Measurements from ENCODE around the gene ZNF688.
"Not testable (repeated sequence)": the region's sequence is repeated elsewhere in the genome, so short reads cannot be mapped to it uniquely, and the experiment has no call there.

Gene ZNF688

DNA sequence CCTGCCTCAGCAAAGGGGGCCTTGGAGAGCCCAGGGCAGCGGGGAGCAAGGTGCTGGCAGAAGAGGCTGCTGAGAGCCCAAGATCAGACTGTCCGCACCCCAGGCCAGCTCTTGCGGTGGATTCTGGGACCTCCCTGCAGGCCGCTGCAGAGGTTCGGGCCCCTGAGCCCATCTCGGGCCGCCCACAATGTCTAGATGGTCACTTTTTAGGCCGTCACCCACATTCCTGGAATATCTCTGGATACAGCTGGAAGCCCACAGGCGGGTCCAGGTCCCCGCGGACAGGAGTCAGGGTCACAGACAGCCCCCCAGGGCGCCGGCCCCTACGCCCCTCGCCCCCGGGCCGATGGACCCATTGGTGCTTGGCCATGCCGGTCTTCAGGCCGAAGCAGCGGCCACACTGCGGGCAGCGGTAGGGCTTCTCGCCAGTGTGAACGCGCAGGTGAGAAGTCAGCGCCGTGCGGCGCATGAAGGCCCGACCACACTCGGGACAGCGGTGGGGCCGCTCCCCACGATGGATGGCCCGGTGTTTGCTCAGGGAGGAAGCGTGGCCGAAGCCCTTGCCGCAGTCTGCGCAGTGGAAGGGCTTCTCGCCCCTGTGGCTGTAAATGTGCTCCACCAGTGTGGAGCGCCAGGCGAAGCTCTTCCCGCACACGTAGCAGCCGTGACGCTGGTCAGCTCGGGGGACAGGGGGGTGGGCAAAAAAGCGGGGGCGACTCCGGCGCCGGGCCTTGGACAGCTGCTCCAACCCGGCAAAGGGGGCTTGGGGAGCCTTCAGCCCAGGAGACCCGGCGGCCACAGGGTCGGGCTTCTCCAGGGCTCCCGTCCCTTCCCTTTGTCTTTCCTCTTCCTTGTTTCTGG lies 39.0 kb downstream of the ZNF688 start:
- DNase-seq, result no peak

DNA sequence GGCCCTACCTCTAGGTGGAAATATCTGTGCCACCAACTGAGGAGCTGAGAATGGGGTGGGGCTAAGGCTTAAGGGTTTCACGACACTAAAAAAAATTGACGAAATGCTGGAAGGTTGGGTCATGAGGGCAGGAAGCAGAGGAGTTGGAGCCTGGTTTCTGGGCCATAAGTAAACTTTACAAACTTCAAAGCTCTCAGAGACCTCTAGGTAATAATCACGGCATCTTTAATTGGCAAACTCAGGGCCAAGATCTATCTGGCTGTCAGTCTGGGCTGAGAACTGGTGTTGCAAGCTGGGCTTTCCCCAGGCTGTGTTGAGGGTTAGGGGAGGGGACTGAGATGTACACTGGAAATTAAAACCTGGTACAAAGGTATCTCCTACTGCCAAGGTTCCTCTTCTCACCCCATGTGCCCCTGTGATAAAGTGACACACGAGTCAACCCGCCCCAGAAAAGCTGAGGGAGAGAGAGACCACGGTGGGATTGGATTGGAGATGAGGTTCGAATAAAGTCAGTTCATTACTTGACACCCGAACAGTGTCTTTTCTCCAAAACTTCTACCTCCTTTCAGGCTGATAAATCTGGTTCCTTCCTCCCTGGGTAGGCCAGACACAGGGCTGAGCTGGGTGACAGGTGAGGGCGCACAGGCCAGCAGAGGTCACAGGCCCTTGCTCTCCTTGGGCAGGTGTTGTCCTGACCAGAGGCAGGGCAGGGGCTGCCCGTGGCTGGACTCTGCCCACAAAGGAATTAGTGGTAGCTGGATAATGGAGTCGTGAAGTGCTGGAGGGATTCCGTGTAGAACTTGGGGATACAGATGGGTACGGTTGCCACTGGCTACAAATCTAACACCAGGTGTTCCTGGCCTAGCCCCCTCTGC lies 41.1 kb downstream of the ZNF688 start:
- DNase-seq, result no peak

DNA sequence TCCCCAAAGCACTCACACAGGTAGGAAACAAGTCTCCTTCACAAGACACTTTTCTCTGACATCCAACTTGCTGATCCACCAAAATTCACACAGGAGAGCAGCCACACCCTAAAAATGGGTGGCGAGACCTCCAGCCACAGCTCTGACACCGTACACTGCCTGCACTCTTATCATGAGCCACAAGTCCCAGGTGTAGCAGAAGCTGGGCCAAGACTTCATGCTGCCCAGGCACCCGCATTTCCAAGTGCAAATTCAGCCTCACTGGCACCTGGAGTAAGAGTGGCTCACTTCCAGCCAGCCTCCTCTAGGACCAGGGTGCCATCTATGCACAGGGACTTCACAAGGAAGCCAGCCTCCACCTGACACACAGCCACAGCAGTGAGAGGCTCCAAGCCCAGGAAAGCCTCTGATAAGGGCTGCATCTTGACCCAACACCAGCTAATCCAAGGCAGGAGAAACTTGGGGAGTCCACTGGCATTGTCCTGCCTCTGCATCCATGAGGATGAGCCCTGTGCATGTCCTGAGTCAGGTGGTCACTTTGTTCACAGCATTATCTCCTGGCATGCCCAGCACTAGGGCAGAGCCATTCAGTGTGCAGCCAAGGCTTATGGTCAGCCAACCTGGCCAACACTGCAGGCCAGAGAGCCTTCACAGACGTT lies 42.6 kb downstream of the ZNF688 start:
- DNase-seq, result no peak

DNA sequence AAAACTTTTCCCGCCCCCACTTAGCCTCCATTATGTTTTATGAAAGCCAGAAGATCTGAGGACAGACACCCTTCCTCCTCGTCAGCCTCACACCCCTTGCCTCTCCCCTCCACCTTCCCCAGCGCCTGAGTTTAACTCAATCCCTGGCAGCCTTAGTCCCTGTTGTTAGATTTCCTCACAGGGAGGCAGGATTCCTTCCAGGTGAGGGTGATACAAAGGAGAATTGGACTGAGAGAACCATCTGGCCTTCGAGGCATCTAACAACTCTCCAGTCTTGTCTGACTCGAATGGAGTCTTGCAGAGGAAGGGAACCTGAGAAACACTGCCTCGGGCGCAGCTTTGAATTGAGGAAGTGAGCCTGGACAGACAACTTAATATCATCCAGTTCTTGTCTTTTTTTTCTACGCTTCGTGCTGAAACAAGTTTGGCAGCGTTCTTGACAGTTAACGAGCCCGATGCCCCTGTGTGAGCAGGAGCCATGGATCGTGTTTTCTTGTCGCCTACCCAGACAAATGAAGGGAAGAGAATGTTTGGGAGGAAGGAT lies 43.8 kb downstream of the ZNF688 start:
- peak; percentile 81 for DNase-seq

DNA sequence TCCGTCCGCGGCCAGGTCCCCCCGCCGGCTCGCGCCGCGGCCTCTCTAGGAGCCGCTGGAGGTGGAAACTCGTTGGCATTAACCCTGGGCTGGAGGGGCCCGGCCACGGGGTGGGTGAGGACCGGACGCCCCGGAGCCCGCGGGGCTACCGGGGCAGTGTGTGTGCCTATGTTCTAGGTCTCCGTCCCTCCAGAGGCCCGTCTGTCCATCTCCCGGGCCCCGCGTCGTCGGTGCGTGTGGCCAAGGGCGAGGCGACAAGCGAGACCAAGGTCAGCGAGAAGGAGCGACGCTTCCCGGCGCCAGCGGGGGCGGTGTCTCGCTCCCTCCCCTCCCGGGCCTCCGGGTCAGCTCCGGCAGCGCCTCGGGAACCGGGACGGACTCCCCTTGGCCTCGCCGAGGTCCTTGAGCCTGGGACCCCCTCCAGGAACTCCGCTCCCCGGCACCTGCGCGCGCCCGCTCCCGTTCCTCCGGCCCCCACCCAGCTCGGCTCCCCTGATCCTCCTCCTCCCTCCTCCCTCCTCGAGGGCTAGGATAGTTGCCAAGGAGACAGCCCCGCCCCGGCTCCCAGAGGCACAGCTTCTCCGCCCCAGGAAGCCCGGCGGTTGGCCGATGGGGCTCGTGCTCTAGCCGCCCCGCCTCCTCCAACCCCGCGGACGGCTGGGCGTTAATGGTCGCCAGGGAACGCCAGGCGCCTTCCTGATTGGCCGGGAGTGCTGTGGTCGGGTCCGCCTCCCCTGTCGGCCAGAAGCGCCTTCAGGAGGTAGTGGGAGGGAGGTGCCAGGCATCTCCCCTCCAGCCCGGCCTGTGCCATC lies 44.5 kb downstream of the ZNF688 start:
- DNase-seq, result peak; percentile 95

DNA sequence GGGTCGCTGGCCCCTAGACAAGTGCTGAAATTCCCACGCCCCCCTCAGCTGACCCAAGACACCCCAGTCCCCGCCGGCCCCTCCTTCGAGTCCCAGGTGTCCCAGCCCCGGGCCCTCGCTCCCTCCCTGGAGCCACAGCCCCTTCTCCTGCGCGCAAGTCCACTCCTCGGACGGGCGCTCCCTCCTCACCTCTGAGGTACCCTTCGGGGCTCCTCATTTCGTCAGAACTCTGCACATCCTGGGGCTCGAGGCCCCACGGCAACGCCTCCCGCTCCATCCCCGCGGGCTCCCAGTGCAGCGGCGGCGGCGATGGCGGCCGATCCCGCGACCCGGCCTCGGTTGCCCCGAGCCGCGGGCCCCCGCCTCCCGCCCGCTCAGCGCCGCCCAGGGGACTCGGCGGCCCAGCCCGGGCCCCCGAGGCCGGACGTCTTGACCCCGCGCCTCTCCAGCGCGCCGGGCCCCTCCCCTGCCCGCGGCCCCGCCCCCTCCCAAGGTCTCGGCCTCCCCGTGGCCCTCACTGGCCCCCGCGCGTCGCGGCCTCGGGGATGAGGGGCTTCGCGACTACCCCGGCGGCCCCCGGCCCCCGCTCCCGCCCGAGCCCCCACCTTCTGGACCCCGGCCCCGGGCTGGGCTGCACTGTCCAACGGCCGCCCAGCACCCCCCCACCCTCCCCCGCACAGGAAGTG lies 45.2 kb downstream of the ZNF688 start, which contains the start of gene ZNF768:
TSS of gene ZNF768 (minus strand) at position 430 of the 686 bp plus-strand sequence. CDS start at position 277, 153 bp downstream.
- no peak for DNase-seq

DNA sequence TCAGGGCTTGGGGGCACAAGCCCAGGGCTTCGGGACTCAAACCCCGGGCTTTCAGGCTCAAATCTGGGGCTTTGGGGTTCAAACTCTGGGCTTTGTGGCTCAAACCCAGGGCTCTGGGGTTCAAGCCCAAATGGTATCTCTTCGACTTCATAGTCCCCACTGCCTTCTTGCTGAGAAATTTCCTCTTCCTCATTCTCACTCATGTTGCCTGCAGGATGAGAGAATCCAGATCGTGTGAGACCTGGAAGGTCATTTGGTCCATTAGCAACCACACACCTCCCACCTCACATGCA lies 45.7 kb downstream of the ZNF688 start:
- DNase-seq, result no peak

DNA sequence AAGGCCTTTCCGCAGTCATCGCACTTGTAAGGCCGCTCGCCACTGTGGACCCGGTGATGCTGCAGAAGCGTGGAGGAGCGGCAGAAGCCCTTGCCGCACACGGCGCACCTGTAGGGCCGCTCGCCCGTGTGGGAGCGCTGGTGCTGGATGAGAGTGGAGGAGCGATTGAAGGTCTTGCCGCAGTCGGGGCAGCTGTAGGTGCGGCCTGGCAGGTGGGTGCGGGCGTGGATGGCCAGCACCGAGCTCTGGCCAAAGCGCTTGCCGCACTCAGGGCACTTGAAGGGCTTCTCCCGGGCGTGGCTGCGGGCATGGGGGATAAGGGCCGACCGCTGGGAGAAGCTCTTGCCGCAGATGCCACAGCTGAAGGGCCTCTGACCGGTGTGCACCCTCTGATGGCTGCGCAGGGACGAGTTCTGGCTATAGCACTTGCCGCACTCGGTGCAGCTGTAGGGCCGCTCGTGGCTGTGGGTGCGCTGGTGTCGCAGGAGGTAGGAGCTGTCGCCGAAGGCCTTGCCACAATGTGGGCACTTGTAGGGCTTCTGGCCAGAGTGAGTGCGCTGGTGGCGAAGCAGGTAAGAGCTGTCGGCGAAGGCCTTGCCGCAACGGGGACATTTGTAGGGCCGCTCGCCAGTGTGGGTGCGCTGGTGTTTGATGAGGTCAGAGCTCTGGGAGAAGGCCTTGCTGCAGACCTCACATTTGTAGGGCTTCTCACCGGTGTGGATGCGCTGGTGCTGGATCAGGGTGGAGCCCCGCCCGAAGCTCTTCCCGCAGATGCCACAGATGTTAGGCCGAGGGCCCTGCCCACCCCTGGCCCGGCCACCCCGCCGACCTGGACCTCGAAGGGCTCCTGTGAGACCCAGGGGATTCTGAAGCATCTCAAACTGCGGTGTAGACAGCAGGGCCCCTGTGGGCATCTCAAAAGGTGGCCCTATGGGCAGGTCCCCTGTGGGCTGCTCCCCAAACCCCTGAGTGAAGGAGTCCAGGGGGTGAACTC lies 46.6 kb downstream of the ZNF688 start:
- DNase-seq, result no peak

DNA sequence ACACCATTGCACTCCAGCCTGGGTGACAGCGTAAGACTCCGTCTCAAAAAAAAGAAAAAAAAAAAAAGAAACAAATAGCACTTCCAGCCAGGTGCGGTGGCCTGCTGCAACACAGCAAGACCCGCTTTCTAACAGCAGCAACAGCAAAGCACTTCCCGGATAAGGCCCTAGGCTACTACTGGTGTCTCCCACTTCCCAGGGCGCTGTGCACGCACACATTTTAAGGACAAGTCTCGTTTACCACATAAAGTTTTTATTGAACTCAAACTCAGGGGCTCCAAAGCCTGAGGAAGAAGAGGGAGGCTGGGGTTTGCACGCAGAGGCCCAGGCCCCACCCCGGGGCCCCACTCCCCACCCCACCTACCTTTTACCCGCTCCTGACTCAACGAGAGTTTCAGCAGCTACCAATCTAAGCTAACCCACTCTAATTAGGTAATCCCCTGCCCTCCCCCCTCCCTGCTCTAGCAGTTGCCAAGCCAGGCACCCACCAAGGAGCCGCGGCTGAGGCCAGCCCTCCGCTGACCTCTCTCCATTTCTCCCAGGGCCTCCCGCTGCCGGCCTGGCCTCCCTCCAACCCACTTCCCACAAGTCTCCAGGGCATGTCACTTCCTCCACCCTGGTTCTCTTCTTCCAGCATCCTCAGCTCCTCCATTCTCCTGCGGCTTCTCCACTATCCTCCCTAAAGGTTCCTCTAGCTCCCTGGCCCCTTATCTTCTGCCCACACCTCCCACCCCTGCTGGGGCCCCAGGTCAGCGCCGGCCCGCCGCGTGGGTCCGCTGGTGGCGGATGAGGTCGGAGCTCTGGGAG lies 47.5 kb downstream of the ZNF688 start:
- DNase-seq, result no peak

DNA sequence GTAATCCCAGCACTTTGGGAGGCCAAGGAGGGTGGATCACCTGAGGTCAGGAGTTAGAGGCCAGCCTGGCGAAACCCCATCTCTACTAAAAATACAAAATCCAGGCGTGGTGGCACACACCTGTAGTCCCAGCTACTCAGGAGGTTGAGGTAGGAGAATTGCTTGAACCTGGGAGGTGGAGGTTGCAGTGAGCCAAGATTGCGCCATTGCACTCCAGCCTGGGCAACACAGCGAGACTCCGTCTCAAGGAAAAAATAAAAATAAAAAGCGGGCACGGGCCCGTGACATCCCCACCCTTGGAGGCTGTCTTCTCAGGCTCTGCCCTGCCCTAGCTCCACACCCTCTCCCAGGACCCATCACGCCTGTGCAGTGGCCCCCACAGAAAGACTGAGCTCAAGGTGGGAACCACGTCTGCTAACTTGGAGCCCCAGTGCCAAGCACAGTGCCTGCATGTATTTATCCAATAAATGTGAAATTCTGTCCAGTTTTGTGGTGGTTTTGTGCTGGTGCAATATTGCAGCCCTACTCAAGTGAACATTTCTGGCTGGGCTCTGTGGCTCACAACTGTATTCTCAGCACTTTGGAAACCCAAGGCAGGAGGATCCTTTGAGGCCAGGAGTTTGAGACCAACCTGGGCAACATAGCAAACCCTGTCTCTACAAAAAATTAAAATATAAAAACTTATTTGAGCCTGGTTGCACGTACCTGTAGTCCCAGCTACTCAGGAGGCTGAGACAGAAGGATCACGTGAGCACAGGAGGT lies 48.6 kb downstream of the ZNF688 start:
- not testable (repeated sequence) for DNase-seq

DNA sequence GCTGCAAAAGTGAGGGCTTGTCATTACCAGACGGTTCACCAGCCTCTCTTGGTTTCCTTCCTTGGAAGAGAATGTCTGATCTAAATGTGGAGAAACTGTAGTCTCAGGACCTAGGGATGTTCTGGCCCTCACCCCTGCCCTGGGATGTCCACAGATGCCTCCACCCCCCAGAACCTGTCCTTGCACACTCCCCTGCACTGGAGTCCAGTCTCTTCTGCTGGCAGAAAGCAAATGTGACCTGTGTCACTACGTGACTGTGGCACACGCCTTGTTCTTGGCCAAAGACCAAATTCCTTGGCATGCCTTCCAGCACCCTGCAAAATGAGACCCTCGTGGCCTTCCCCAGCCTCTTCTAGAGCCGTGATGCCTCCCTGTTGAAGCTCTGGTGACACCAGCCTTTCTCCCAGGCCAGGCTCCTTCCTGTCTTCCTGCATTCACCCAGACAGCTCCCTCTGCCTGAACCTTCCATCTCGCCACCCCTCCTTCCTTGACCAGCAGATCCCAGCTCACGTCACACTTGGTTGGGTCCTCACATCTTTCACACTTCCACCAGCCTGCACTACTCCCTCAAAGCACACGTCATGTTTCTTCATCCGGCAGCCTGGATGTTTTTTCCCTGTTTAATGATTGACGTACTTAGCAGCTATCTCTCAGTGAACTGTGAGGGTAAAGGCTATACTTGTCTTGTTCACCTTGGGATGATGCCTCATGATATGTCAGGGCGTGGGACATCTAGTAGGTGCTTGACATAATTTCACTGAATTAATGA lies 49.5 kb downstream of the ZNF688 start:
- no peak for DNase-seq

DNA sequence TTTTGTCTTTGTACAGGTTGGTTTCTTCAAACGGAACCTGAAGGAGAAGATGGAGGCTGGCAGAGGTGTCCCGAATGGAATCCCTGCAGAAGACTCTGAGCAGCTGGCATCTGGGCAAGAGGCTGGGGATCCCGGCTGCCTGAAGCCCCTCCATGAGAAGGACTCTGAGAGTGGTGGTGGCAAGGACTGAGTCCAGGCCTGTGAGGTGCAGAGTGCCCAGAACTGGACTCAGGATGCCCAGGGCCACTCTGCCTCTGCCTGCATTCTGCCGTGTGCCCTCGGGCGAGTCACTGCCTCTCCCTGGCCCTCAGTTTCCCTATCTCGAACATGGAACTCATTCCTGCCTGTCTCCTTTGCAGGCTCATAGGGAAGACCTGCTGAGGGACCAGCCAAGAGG lies 50.0 kb downstream of the ZNF688 start:
- no peak for DNase-seq
